ENCODE results near the gene GPR55.
A peak's percentile ranks its signal among the peaks of the same experiment; 100 is the strongest.
"Not testable (repeated sequence)": the region's sequence is repeated elsewhere in the genome, so short reads cannot be mapped to it uniquely, and the experiment has no call there.

Gene GPR55

DNA sequence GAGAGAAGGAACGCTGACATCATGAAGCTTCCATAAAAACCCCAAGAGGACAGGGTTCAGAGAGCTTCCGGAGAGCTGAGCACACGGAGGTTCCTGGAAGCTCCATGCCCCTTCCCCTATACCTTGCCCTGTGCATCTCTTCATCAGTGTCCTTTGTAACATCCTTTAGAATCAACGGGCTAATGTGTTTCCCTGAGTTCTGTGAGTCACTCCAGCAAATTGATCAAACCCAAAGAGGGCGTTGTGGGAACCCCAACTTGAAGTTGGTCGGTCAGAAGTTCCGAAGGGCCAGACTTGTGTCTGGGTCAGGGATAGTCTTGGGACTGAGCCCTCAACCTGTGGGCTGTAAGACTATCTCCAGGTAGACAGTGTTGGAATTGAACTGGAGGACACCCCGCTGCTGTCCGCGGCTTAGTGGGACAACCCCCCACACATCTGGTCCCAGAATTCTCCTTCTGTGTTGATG lies 25.9 kb upstream of the GPR55 start:
- DNase-seq (ENCODE audit: low spot score): no peak

DNA sequence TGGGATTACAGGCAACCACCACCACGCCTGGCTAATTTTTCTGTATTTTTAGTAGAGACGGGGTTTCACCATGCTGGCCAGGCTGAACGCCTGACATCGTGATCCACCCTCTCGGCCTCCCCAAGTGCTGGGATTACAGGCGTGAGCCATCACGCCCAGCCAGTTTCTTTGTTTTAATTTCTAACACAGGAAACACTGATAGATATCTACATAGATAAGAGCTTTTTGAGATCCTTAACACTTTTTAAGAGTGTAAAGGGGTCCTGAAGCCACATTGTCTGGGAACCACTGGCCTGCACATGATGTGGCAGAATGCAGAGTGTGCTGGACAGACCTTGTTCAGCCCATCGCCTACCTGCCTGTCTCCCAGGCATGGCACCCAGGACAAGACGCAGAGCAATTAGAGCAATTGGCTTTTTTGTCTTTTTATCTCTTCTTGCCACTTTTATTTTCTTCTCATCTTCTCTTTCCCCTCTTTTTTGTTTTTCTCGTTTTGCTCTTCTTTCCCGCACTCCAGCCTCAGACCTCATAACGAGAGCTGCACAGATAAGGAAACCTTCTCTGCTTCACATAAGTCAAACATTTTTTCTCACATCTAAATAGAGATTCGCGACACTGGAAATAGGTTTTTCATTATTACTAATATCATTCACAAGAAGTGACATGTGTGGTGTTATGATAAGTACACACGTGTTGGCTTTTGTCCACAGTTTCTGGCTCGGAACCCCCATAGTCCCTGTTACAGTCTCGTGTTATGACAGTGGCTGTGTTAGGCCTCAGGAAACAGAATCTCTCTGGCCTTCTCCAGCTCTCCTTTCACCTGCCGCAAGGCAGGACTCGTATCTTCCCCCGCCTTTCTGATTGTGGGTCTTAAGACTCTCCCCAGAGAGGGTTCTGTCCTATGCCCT lies 25.2 kb upstream of the GPR55 start:
- no peak for DNase-seq (ENCODE audit: low spot score)

- no peak for DNase-seq (ENCODE audit: low spot score)
Measured at GRCh38 chr2:230947908-230948365, 22.9 kb upstream of the GPR55 start.

DNA sequence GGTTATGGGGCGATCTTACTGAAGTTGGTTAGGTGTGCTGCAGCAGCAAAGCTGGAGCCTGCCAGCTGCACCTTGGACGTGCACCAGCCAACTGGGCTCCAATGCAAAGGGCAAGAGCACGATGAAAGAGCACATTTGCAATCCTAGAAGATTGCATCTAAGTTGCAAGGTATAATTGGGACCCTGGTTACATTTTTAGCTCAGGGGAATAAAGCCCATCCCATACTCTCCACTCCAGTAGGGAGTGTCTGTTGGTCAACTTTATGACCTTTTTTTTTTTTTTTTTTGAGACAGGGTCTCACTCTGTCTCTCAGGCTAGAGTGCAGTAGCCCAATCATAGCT lies 22.2 kb upstream of the GPR55 start:
- DNase-seq (ENCODE audit: low spot score): no peak

- DNase-seq (ENCODE audit: low spot score): no peak
Measured at GRCh38 chr2:230946429-230947234, 21.6 kb upstream of the GPR55 start.

GRCh38 chr2:230944757-230945372 lies 19.8 kb upstream of the GPR55 start:
- no peak for DNase-seq (ENCODE audit: low spot score)

GRCh38 chr2:230944123-230944653 lies 19.1 kb upstream of the GPR55 start:
- DNase-seq (ENCODE audit: low spot score): no peak

DNA sequence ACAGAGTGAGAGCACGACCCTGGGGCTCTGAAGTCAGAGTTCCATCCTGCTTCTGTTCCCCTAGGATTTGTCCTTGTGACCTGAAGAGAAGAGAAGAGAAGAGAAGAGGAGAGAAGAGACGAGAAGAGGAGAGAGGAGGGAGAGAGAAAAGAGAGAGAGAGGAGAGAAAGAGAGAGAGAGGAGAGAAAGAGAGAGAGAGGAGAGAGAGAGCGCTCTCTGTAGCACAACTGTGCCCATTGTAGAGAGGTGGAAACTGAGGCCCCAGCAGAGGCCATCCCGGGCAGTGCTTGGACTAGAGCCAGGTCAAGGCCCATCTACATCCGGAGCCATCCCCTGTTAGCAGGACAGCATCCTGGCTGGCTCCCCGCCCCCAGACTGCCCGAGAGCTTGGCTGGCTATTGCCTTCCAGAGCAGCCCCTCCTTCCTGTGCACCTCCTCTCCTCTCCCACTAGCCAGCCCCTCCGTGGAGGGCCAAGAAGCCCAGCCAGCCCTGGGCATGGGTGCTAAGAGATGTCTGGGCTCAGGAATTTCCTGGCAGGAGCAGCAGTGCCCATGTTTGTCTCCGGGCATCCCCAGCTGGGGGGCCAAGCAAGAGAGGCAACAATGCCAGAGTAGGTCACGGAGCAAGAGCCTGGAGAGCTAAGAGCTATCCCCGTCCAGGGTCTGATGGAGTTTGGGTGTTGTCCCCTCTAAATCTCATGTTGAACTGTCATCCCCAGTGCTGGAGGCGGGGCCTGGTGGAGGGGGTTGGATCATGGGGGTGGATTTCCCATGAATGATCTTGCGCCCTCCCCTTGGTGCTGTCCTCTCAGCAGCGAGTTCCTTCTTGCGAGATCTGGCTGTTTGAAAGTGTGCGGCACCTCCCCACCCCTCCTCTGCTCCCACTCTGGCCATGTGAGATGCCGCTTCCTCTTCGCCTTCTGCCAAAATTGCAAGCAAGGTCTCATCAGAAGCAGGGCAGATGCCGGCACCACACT lies 18.2 kb upstream of the GPR55 start:
- peak; percentile 10 for DNase-seq (ENCODE audit: low spot score)

- DNase-seq (ENCODE audit: low spot score): no peak
Measured at GRCh38 chr2:230942371-230942770, 17.3 kb upstream of the GPR55 start.

DNA sequence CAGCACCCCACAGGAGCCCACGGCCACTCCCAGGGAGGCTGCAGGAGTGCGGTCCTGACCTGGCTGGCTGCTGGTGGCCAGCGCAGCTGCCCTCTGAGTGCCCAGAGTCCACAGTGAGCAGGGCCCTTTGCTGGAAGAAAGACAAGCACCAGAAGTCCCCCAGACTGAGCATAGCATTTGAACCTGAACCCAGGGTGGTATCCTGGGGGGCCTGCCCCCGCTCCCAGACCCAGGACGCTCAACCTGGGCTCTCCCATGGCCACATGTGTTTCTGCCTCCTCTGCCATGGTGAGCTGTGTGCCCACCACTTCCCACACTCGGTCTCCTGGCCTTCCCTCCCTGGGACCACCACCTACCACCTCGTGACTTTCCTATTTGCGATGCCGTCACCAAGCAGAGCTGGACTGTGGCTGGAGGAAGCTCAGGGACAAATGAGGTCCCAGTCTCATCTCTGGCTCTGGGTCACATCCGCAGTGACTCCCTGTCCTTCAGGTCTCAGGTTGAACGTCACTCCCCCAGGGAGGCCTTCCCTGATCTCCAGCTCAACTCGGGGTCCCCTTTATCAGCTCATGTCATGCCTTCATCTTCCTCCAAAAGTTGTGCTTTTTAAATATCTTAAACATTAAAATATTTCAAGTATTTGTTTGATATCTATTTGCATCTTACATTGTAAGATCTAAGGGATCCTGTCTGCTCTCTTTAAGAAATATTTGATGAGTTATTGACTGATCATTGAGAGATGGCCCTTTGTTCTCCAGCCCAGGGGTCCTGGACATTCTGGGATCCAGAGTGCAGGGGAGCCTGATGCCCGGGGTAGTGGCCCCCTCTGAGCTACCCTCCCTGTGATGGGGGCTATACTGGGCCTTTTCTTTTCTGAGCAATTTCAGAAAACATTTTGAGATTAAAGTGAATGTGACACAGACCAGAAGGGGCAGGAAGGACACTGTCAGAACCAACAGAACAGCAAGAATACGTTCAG lies 16.4 kb upstream of the GPR55 start:
- DNase-seq (ENCODE audit: low spot score): no peak

GRCh38 chr2:230940471-230940815 lies 15.4 kb upstream of the GPR55 start:
- no peak for DNase-seq (ENCODE audit: low spot score)

- no peak for DNase-seq (ENCODE audit: low spot score)
Measured at GRCh38 chr2:230939691-230940470, 14.8 kb upstream of the GPR55 start.

DNA sequence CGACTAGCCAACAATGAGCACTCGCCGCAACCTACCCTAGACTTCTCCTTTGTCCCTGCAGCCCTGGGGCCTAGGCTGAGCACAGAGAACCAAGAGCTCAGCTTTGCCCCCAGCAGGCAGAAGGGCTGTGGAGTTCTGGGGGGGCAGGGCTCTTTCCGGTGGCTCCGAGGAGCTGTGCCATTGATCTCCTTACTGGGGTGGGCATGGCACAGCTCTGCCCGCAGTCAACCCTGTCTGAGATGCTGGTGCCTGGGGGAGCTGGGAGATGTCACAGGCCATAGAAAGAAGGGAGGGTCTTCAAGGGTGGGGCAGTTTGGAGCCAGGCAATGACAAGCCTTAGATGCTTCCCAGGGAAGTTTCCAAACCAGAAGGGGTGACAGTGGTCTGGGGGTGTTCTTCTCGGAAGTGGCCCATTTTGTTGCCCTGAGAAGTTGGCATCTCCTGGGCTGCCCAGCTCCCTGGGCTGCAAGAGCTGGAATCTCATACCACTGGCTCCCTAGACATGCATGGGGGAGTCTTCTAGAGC lies 14.1 kb upstream of the GPR55 start:
- no peak for DNase-seq (ENCODE audit: low spot score)

DNA sequence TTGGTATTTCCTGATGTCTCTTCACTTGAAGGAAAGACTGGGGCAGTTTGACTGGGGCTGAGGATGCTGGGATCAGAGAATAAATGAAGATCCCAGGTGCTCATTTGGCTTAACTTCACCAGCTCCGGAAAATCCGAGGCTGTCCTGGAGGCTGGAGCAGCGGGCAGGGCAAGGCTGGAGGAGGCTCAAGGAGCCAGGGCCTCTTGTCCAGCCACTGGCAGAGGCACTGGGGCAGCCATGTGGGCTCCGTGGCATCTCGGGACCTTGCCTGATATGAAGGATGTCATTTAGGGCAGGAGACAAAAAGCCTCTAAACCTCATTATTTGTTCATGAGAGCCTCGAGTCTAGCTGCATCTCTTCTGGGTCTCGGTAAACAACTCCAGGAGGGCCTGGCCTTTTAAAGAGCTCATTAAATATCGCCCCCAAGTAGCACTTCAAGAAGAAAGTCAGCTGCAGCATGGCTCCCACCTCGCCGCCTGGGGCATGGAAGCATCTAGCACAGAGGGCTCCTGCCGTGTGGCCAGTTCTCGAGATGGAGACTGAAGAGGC lies 13.5 kb upstream of the GPR55 start:
- DNase-seq (ENCODE audit: low spot score): no peak

DNA sequence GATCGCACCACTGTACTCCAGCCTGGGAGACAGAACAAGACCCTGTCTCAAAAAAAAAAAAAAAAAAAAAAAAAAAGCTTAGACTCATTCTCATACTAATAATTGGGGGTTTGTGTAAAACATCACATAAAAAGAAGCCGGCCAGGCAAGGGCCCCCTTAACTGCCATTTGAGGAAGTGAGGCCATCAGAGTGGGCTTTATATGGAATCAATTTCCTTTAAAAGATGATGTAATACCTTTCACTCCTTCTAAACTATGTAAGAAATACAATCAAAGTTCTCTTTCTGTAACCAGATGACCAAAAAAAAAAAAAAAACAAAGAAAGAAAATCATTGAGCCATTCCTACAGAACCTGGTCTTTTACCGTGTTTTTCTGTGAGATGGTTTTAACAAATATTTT lies 13.1 kb upstream of the GPR55 start:
- no peak for DNase-seq (ENCODE audit: low spot score)

- DNase-seq (ENCODE audit: low spot score): no peak
Measured at GRCh38 chr2:230937362-230937761, 12.3 kb upstream of the GPR55 start.

DNA sequence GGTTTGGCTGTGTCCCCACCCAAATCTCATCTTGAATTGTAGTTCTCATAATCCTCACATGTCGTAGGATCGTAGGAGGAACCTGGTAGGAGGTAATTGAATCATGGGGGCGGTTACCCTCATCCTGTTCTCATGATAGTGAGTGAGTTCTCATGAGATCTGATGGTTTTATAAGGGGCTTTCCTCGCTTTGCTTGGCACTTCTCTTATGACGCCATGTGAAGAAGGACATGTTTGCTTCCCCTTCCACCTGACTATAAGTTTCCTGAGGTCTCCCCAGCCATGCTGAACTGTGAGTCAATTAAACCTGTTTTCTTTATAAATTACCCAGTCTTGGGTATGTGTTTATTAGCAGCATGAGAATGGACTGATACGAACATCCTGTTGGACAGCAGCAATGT lies 11.2 kb upstream of the GPR55 start:
- DNase-seq (ENCODE audit: low spot score): not testable (repeated sequence)

GRCh38 chr2:230935130-230935430 lies 10.0 kb upstream of the GPR55 start:
- DNase-seq (ENCODE audit: low spot score): no peak
